ENCODE measurements around the gene EXOC6B.

EXOC6B gene

GRCh38 chr2:72193723-72194122 lies 632.1 kb downstream of the EXOC6B start:
- ChIA-PET CTCF (no interaction called here), POLR2A (ENCODE audit: low non-redundant PET) (no interaction called here)
- no peak for TF ChIP-seq CTCF (conservative IDR thresholded peaks at IDR 0.05; ENCODE audit: low read depth)
- no peak for DNase-seq (ENCODE audit: low spot score)
- no peak overlapping the region for H3K27ac ChIP-seq

- no peak for TF ChIP-seq CTCF (conservative IDR thresholded peaks at IDR 0.05; ENCODE audit: low read depth)
- POLR2A ChIA-PET (ENCODE audit: low non-redundant PET) = no interaction called here
- no peak for DNase-seq (ENCODE audit: low spot score)
- H3K27ac ChIP-seq = no peak overlapping the region
- CTCF ChIA-PET = no interaction called here
Observed at GRCh38 chr2:72191441-72191840, 634.4 kb downstream of the EXOC6B start.

GRCh38 chr2:72185206-72185605 lies 640.6 kb downstream of the EXOC6B start:
- DNase-seq (ENCODE audit: low spot score) = no peak
- no peak for TF ChIP-seq CTCF (conservative IDR thresholded peaks at IDR 0.05; ENCODE audit: low read depth)
- CTCF ChIA-PET = no interaction called here
- H3K27ac ChIP-seq = no peak overlapping the region
- POLR2A ChIA-PET (ENCODE audit: low non-redundant PET) = no interaction called here

DNA sequence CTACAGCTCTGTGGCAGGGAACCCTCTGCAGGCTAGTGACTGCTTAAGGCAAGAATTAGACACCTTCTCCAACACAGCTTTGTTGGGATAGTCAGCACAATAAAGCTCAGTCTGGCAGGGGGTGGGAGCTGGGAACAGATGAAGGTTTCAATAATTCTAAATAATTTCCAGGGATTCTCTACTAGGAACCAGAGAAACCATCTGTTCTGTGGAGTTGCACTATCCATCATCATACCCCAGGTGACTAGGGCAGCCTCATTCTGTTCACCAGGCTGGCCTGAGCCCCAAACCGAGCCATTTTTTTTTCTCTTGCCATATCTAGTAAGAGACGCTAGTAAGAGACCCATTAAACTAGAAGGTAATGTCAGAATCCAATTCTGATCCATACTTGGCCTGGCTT lies 642.4 kb downstream of the EXOC6B start:
- no peak for DNase-seq (ENCODE audit: low spot score)
- CTCF ChIA-PET = interaction anchor here (1.4 kb wide), 1 partner anchor 9 kb away, joined by 3 read pairs; no protein-coding TSS in a partner anchor
- POLR2A ChIA-PET (ENCODE audit: low non-redundant PET) = no interaction called here
- no peak overlapping the region for H3K27ac ChIP-seq
- TF ChIP-seq CTCF (conservative IDR thresholded peaks at IDR 0.05; ENCODE audit: low read depth) = no peak

GRCh38 chr2:72183016-72183415 lies 642.8 kb downstream of the EXOC6B start:
- no peak for DNase-seq (ENCODE audit: low spot score)
- no peak overlapping the region for H3K27ac ChIP-seq
- no peak for TF ChIP-seq CTCF (conservative IDR thresholded peaks at IDR 0.05; ENCODE audit: low read depth)
- ChIA-PET POLR2A (ENCODE audit: low non-redundant PET) (no interaction called here), CTCF (interaction anchor here (1.4 kb wide), 1 partner anchor 9 kb away, joined by 3 read pairs; no protein-coding TSS in a partner anchor)

GRCh38 chr2:72182547-72182946 lies 643.3 kb downstream of the EXOC6B start:
- no peak for DNase-seq (ENCODE audit: low spot score)
- ChIA-PET CTCF (interaction anchor here (1.4 kb wide), 1 partner anchor 8 kb away, joined by 3 read pairs; no protein-coding TSS in a partner anchor), POLR2A (ENCODE audit: low non-redundant PET) (no interaction called here)
- no peak overlapping the region for H3K27ac ChIP-seq
- no peak for TF ChIP-seq CTCF (conservative IDR thresholded peaks at IDR 0.05; ENCODE audit: low read depth)

DNA sequence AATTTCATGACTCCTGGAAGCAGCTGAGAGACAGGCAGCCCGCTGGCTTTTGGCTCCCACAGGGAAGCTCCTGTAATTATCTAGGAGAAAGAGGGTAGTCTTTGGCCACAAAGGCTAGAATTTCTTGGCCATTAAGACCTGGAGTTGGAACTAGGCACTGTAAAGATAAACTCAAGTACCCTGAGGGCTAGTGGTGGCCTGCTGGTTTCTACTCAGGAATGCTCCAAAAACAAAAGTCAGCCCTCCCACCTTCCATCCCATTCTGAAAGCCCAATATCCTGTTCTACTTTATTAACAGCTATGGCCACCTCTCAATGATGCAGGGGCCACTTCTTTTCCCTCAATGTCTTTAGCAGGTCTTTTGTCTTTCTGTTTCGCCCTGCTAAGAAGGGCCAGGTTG lies 644.2 kb downstream of the EXOC6B start:
- POLR2A ChIA-PET (ENCODE audit: low non-redundant PET) = no interaction called here
- no peak for TF ChIP-seq CTCF (conservative IDR thresholded peaks at IDR 0.05; ENCODE audit: low read depth)
- CTCF ChIA-PET = no interaction called here
- DNase-seq (ENCODE audit: low spot score) = no peak
- H3K27ac ChIP-seq = no peak overlapping the region
